Ureter (tissue), 1 donor: Measurements from ENCODE around the gene AIPL1. TPM values are rescaled to one million over a fixed set of nuclear protein-coding genes. Genes with fewer than 3 reads are reported as not detected.

ENCODE experiments used
- DNase-seq: peaks from one replicate; pipeline ENCODE4 v3.0.0-alpha.2; 2020; ENCODE audit warnings: low spot score
- total RNA-seq: library from RNA; stranded (reverse); gene quantifications from one replicate; pipeline ENCODE4 v1.2.4, GENCODE V29; 2023
- donor health status: DM: yes; HTN: yes; CAD: no.

The AIPL1 gene
- total RNA-seq, 1 donor from 2014 or later, result not detected

- DNase-seq, result no peak
Measured at GRCh38 chr17:6465206-6466003, 30.5 kb upstream of the AIPL1 start.

- no peak for DNase-seq
Measured at GRCh38 chr17:6464446-6465041, 29.6 kb upstream of the AIPL1 start.

- no peak for DNase-seq
Measured at GRCh38 chr17:6463616-6464445, 28.9 kb upstream of the AIPL1 start.

- DNase-seq, result no peak
Measured at GRCh38 chr17:6462692-6463091, 27.8 kb upstream of the AIPL1 start.

- no peak for DNase-seq
Measured at GRCh38 chr17:6461792-6462524, 27.0 kb upstream of the AIPL1 start.

- DNase-seq, result no peak
Measured at GRCh38 chr17:6461246-6461645, 26.3 kb upstream of the AIPL1 start.

- no peak for DNase-seq
Measured at GRCh38 chr17:6460531-6461161, 25.7 kb upstream of the AIPL1 start.

- no peak for DNase-seq
Measured at GRCh38 chr17:6458460-6458950, 23.6 kb upstream of the AIPL1 start.

GRCh38 chr17:6457688-6458459 is 23.0 kb upstream of the AIPL1 start:
- DNase-seq, result no peak

- no peak for DNase-seq
Measured at GRCh38 chr17:6456914-6457687, 22.2 kb upstream of the AIPL1 start.

- no peak for DNase-seq
Measured at GRCh38 chr17:6456321-6456720, 21.4 kb upstream of the AIPL1 start.

GRCh38 chr17:6455321-6455705 is 20.4 kb upstream of the AIPL1 start:
- no peak for DNase-seq

- DNase-seq, result no peak
Measured at GRCh38 chr17:6454495-6455320, 19.8 kb upstream of the AIPL1 start.

- no peak for DNase-seq
Measured at GRCh38 chr17:6453279-6454024, 18.5 kb upstream of the AIPL1 start.

GRCh38 chr17:6452471-6453266 is 17.7 kb upstream of the AIPL1 start:
- DNase-seq, result no peak

GRCh38 chr17:6450926-6451832 is 16.3 kb upstream of the AIPL1 start:
- no peak for DNase-seq
